ENCODE data around the gene SFR1.
A peak's percentile ranks its signal among the peaks of the same experiment; 100 is the strongest.

Gene SFR1

GRCh38 chr10:104092749-104093148, 29.2 kb upstream of the SFR1 start:
- Mint-ChIP-seq H3K27ac (no peak overlapping the region), H3K36me3 (ENCODE audit: insufficient read depth) (no peaks in the 10 kb centered on the region), H3K27me3 (peaks cover 7 to 12% of the 10 kb centered on the region in 2 donors), H3K9me3 (no peaks in the 10 kb centered on the region), H3K4me1 (ENCODE audit: low read depth in 2 of 2) (no peaks in the 10 kb centered on the region), H3K4me3 (no peak overlapping the region)
- ATAC-seq (replicated peaks) (no peak), DNase-seq (no peak)

- no peaks in the 10 kb centered on the region for H3K9me3 Mint-ChIP-seq
- peaks cover 18 to 22% of the 10 kb centered on the region in 2 donors for H3K27me3 Mint-ChIP-seq
- H3K4me1 Mint-ChIP-seq (ENCODE audit: low read depth in 2 of 2), result no peaks in the 10 kb centered on the region
- H3K4me3 Mint-ChIP-seq, result no peak overlapping the region
- no peaks in the 10 kb centered on the region for H3K36me3 Mint-ChIP-seq (ENCODE audit: insufficient read depth)
- ATAC-seq (replicated peaks), result no peak
- peak overlapping the region in 1 of 2 donors; percentile 36 for H3K27ac Mint-ChIP-seq
- no peak for DNase-seq
Observed at GRCh38 chr10:104096692-104097091, 25.3 kb upstream of the SFR1 start.

GRCh38 chr10:104098358-104098925, 23.5 kb upstream of the SFR1 start:
- no peaks in the 10 kb centered on the region for H3K36me3 Mint-ChIP-seq (ENCODE audit: insufficient read depth)
- no peak for ATAC-seq (replicated peaks)
- H3K4me3 Mint-ChIP-seq, result no peak overlapping the region
- peaks cover 22 to 24% of the 10 kb centered on the region in 2 donors for H3K27me3 Mint-ChIP-seq
- no peak for DNase-seq
- H3K9me3 Mint-ChIP-seq, result no peaks in the 10 kb centered on the region
- no peaks in the 10 kb centered on the region for H3K4me1 Mint-ChIP-seq (ENCODE audit: low read depth in 2 of 2)
- no peak overlapping the region for H3K27ac Mint-ChIP-seq

- no peaks in the 10 kb centered on the region for H3K4me1 Mint-ChIP-seq (ENCODE audit: low read depth in 2 of 2)
- no peak overlapping the region for H3K4me3 Mint-ChIP-seq
- H3K9me3 Mint-ChIP-seq, result no peaks in the 10 kb centered on the region
- DNase-seq (no peak), ATAC-seq (replicated peaks) (no peak)
- peaks cover 22 to 24% of the 10 kb centered on the region in 2 donors for H3K27me3 Mint-ChIP-seq
- H3K36me3 Mint-ChIP-seq (ENCODE audit: insufficient read depth), result no peaks in the 10 kb centered on the region
- no peak overlapping the region for H3K27ac Mint-ChIP-seq
Observed at GRCh38 chr10:104099269-104099668, 22.7 kb upstream of the SFR1 start.

GRCh38 chr10:104099941-104100340, 22.0 kb upstream of the SFR1 start:
- ATAC-seq (replicated peaks) (no peak), DNase-seq (no peak)
- H3K36me3 Mint-ChIP-seq (ENCODE audit: insufficient read depth), result no peaks in the 10 kb centered on the region
- no peak overlapping the region for H3K27ac Mint-ChIP-seq
- no peak overlapping the region for H3K4me3 Mint-ChIP-seq
- H3K4me1 Mint-ChIP-seq (ENCODE audit: low read depth in 2 of 2), result no peaks in the 10 kb centered on the region
- peaks cover 22 to 24% of the 10 kb centered on the region in 2 donors for H3K27me3 Mint-ChIP-seq
- no peaks in the 10 kb centered on the region for H3K9me3 Mint-ChIP-seq

- peaks cover 22 to 24% of the 10 kb centered on the region in 2 donors for H3K27me3 Mint-ChIP-seq
- DNase-seq, result no peak
- H3K4me1 Mint-ChIP-seq (ENCODE audit: low read depth in 2 of 2), result no peaks in the 10 kb centered on the region
- H3K4me3 Mint-ChIP-seq, result no peak overlapping the region
- H3K9me3 Mint-ChIP-seq, result no peaks in the 10 kb centered on the region
- H3K27ac Mint-ChIP-seq, result no peak overlapping the region
- H3K36me3 Mint-ChIP-seq (ENCODE audit: insufficient read depth), result no peaks in the 10 kb centered on the region
- no peak for ATAC-seq (replicated peaks)
Observed at GRCh38 chr10:104100795-104101194, 21.2 kb upstream of the SFR1 start.

- Mint-ChIP-seq H3K4me3 (no peak overlapping the region), H3K9me3 (no peaks in the 10 kb centered on the region), H3K4me1 (ENCODE audit: low read depth in 2 of 2) (no peaks in the 10 kb centered on the region), H3K36me3 (ENCODE audit: insufficient read depth) (no peaks in the 10 kb centered on the region), H3K27me3 (peaks cover 15 to 17% of the 10 kb centered on the region in 2 donors), H3K27ac (no peak overlapping the region)
- ATAC-seq (replicated peaks) (no peak), DNase-seq (no peak)
Observed at GRCh38 chr10:104101902-104102301, 20.1 kb upstream of the SFR1 start.

GRCh38 chr10:104103956-104104355, 18.0 kb upstream of the SFR1 start:
- DNase-seq (no peak), ATAC-seq (replicated peaks) (no peak)
- Mint-ChIP-seq H3K4me3 (no peak overlapping the region), H3K27ac (no peak overlapping the region), H3K9me3 (no peaks in the 10 kb centered on the region), H3K27me3 (peaks cover 4 to 10% of the 10 kb centered on the region in 2 donors), H3K36me3 (ENCODE audit: insufficient read depth) (no peaks in the 10 kb centered on the region), H3K4me1 (ENCODE audit: low read depth in 2 of 2) (no peaks in the 10 kb centered on the region)

GRCh38 chr10:104104418-104104817, 17.6 kb upstream of the SFR1 start:
- Mint-ChIP-seq H3K4me3 (no peak overlapping the region), H3K36me3 (ENCODE audit: insufficient read depth) (no peaks in the 10 kb centered on the region), H3K27ac (no peak overlapping the region), H3K27me3 (peaks cover 0 to 6% of the 10 kb centered on the region in 2 donors), H3K4me1 (ENCODE audit: low read depth in 2 of 2) (no peaks in the 10 kb centered on the region), H3K9me3 (no peaks in the 10 kb centered on the region)
- DNase-seq, result no peak
- no peak for ATAC-seq (replicated peaks)

GRCh38 chr10:104104926-104105325, 17.0 kb upstream of the SFR1 start:
- no peak for ATAC-seq (replicated peaks)
- DNase-seq, result no peak
- no peaks in the 10 kb centered on the region for H3K4me1 Mint-ChIP-seq (ENCODE audit: low read depth in 2 of 2)
- no peak overlapping the region for H3K27ac Mint-ChIP-seq
- H3K4me3 Mint-ChIP-seq, result no peak overlapping the region
- no peaks in the 10 kb centered on the region for H3K36me3 Mint-ChIP-seq (ENCODE audit: insufficient read depth)
- peaks cover 0 to 6% of the 10 kb centered on the region in 2 donors for H3K27me3 Mint-ChIP-seq
- H3K9me3 Mint-ChIP-seq, result no peaks in the 10 kb centered on the region

GRCh38 chr10:104109908-104110662, 11.9 kb upstream of the SFR1 start:
- no peak for DNase-seq
- Mint-ChIP-seq H3K4me3 (no peak overlapping the region), H3K27me3 (peaks cover 22 to 24% of the 10 kb centered on the region in 2 donors), H3K9me3 (no peaks in the 10 kb centered on the region), H3K4me1 (ENCODE audit: low read depth in 2 of 2) (no peaks in the 10 kb centered on the region), H3K36me3 (ENCODE audit: insufficient read depth) (no peaks in the 10 kb centered on the region), H3K27ac (no peak overlapping the region)
- no peak for ATAC-seq (replicated peaks)

GRCh38 chr10:104113376-104113956, 8.5 kb upstream of the SFR1 start:
- no peaks in the 10 kb centered on the region for H3K9me3 Mint-ChIP-seq
- no peak for DNase-seq
- ATAC-seq (replicated peaks), result no peak
- H3K4me3 Mint-ChIP-seq, result no peak overlapping the region
- H3K27ac Mint-ChIP-seq, result no peak overlapping the region
- no peaks in the 10 kb centered on the region for H3K36me3 Mint-ChIP-seq (ENCODE audit: insufficient read depth)
- H3K27me3 Mint-ChIP-seq, result peaks cover 22 to 34% of the 10 kb centered on the region in 2 donors
- no peaks in the 10 kb centered on the region for H3K4me1 Mint-ChIP-seq (ENCODE audit: low read depth in 2 of 2)

- peaks cover 28% of the 10 kb centered on the region for H3K36me3 Mint-ChIP-seq (ENCODE audit: insufficient read depth)
- no peak overlapping the region for H3K4me3 Mint-ChIP-seq
- ATAC-seq (replicated peaks) (no peak), DNase-seq (no peak)
- H3K4me1 Mint-ChIP-seq (ENCODE audit: low read depth in 2 of 2), result peaks cover 5 to 9% of the 10 kb centered on the region in 2 donors
- H3K9me3 Mint-ChIP-seq, result no peaks in the 10 kb centered on the region
- peaks cover 6 to 16% of the 10 kb centered on the region in 2 donors for H3K27me3 Mint-ChIP-seq
- no peak overlapping the region for H3K27ac Mint-ChIP-seq
Observed at GRCh38 chr10:104117839-104118323, 4.1 kb upstream of the SFR1 start.

GRCh38 chr10:104119996-104120395, 2.0 kb upstream of the SFR1 start:
- Mint-ChIP-seq H3K4me1 (ENCODE audit: low read depth in 2 of 2) (peaks cover 10 to 12% of the 10 kb centered on the region in 2 donors), H3K4me3 (no peak overlapping the region), H3K27ac (peak overlapping the region; percentile 99), H3K36me3 (ENCODE audit: insufficient read depth) (peaks cover 29% of the 10 kb centered on the region), H3K27me3 (peaks cover 0 to 11% of the 10 kb centered on the region in 2 donors), H3K9me3 (no peaks in the 10 kb centered on the region)
- ATAC-seq (replicated peaks), result no peak
- DNase-seq, result no peak

All from effector memory CD8-positive, alpha-beta T cell (primary cell).